Endothelial cell (in vitro differentiated cells): ENCODE measurements around the gene OR5B2. TPM values are rescaled to one million over a fixed set of nuclear protein-coding genes. Genes with fewer than 3 reads are reported as not detected.

ENCODE experiments used
- DNase-seq: peaks from one replicate; pipeline ENCODE4 v3.0.0; 2021; ENCODE audit warnings: low spot score
- H3K27ac Mint-ChIP-seq: one replicate; pipeline ENCODE4 v1.8.0; 2021; ENCODE audit warnings: mixed read lengths, inconsistent platforms; ENCODE audit not compliant: unreplicated experiment
- H3K27me3 Mint-ChIP-seq: one replicate; pipeline ENCODE4 v1.8.0; 2021; ENCODE audit warnings: mild to moderate bottlenecking, moderate library complexity, mixed read lengths, inconsistent platforms; ENCODE audit not compliant: unreplicated experiment
- H3K36me3 Mint-ChIP-seq: one replicate; pipeline ENCODE4 v1.8.0; 2021; ENCODE audit warnings: mild to moderate bottlenecking, low read depth, mixed read lengths, inconsistent platforms; ENCODE audit not compliant: unreplicated experiment
- H3K4me1 Mint-ChIP-seq: one replicate; pipeline ENCODE4 v1.8.0; 2021; ENCODE audit warnings: mild to moderate bottlenecking, mixed read lengths, inconsistent platforms; ENCODE audit not compliant: unreplicated experiment
- H3K4me3 Mint-ChIP-seq: one replicate; pipeline ENCODE4 v1.8.0; 2021; ENCODE audit warnings: mild to moderate bottlenecking, mixed read lengths, inconsistent platforms; ENCODE audit not compliant: unreplicated experiment
- H3K9me3 Mint-ChIP-seq: one replicate; pipeline ENCODE4 v1.8.0; 2021; ENCODE audit warnings: mixed read lengths, inconsistent platforms; ENCODE audit not compliant: unreplicated experiment
- total RNA-seq: library from RNA; stranded (reverse); fragmentation: NEBNext Ultra II Directional; extraction: Animal tissue kit (Norgen Biotek cat#: 25700); gene quantifications from one replicate; pipeline ENCODE4 v1.2.1, GENCODE V29; 2021; ENCODE audit not compliant: unreplicated experiment
- TF ChIP-seq, protein P1 (sequence below): fragments of 200-600 bp; sonication (generic); IDR thresholded peaks from one replicate; pipeline ENCODE4 v1.5.0; 2021; ENCODE audit warnings: antibody characterized with exemption; ENCODE audit not compliant: unreplicated experiment

Gene OR5B2
- total RNA-seq, 1 donor from 2014 or later, result not detected

DNA sequence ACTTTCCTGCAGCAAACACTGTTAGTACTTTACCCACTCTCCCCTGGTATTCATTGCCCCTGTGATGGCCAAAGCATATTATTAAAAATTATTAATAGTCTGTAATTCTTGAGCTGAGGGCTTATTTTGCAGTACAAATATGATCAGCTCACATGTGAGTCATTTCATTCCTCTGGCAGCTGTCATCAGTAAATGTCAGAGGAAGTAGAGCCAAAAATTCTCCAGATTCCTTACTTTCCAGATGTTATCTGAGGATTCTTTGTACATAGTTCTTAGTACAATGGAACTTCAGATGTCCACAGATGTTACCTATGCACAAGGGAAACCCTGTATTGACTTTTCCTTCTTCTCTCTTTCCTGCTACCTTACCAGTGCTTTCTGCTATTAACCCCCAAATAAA lies 33.7 kb downstream of the OR5B2 start:
- Mint-ChIP-seq H3K27ac (no peak overlapping the region), H3K9me3 (no peaks in the 10 kb centered on the region)
- DNase-seq, result no peak

DNA sequence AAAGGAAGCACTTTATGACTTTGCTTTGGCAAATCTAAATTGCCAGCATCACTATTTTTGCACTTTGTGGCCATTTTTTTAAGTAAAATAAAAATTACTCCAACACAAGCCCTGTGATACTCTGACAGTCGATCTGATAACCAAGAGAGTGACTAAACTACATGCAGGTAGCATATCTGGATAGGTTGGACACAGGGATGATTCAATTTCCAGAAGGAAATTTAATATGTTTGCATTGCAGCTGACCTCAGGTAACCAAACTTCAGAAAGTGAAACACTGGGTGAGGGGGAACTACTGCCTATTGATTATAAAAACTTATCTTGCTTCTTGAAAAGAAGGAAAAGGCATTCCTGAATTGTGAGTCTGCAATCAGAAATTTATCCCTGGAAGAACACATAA lies 35.2 kb downstream of the OR5B2 start:
- no peaks in the 10 kb centered on the region for H3K36me3 Mint-ChIP-seq
- H3K9me3 Mint-ChIP-seq, result no peaks in the 10 kb centered on the region
- H3K27me3 Mint-ChIP-seq, result peaks cover 1% of the 10 kb centered on the region
- H3K4me1 Mint-ChIP-seq, result no peaks in the 10 kb centered on the region
- H3K4me3 Mint-ChIP-seq, result no peak overlapping the region
- DNase-seq, result no peak
- TF ChIP-seq, protein P1, sequence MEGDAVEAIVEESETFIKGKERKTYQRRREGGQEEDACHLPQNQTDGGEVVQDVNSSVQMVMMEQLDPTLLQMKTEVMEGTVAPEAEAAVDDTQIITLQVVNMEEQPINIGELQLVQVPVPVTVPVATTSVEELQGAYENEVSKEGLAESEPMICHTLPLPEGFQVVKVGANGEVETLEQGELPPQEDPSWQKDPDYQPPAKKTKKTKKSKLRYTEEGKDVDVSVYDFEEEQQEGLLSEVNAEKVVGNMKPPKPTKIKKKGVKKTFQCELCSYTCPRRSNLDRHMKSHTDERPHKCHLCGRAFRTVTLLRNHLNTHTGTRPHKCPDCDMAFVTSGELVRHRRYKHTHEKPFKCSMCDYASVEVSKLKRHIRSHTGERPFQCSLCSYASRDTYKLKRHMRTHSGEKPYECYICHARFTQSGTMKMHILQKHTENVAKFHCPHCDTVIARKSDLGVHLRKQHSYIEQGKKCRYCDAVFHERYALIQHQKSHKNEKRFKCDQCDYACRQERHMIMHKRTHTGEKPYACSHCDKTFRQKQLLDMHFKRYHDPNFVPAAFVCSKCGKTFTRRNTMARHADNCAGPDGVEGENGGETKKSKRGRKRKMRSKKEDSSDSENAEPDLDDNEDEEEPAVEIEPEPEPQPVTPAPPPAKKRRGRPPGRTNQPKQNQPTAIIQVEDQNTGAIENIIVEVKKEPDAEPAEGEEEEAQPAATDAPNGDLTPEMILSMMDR, result no peak
- H3K27ac Mint-ChIP-seq, result no peak overlapping the region

More for the DNA sequence above, 33.7 kb downstream of the OR5B2 start:
- TF ChIP-seq, protein P1, result no peak
- Mint-ChIP-seq H3K36me3 (no peaks in the 10 kb centered on the region), H3K4me3 (no peak overlapping the region), H3K27me3 (peaks cover 1% of the 10 kb centered on the region), H3K4me1 (no peaks in the 10 kb centered on the region)

GRCh38 chr11:58391879-58392278 lies 36.0 kb downstream of the OR5B2 start:
- peaks cover 1% of the 10 kb centered on the region for H3K27me3 Mint-ChIP-seq
- no peak overlapping the region for H3K4me3 Mint-ChIP-seq
- no peaks in the 10 kb centered on the region for H3K4me1 Mint-ChIP-seq
- DNase-seq, result no peak
- no peak overlapping the region for H3K27ac Mint-ChIP-seq
- no peaks in the 10 kb centered on the region for H3K9me3 Mint-ChIP-seq
- no peaks in the 10 kb centered on the region for H3K36me3 Mint-ChIP-seq
- TF ChIP-seq, protein P1, result no peak

DNA sequence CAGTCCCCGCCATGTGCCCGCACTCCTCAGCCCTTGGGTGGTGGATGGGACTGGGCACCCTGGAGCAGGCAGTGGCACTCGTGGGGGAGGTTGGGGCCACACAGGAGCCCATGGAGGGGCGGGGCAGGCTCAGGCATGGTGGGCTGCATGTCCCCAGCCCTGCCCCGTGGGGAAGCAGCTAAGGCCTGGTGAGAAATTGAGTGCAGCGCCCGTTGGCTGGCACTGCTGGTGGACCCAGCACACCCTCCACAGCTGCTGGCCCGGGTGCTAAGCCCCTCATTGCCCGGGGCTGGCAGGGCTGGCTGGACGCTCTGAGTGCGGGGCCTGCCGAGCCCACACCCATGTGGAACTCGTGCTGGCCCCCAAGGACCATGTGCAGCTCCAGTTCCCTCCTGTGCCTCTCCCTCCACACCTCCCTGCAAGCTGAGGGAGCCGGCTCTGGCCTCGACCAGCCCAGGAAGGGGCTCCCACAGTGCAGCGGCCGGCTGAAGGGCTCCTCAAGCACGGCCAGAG lies 37.3 kb downstream of the OR5B2 start:
- DNase-seq, result no peak
- Mint-ChIP-seq H3K36me3 (no peaks in the 10 kb centered on the region), H3K27ac (no peak overlapping the region), H3K4me1 (no peaks in the 10 kb centered on the region), H3K27me3 (peaks cover 1% of the 10 kb centered on the region), H3K9me3 (no peaks in the 10 kb centered on the region), H3K4me3 (no peak overlapping the region)
- TF ChIP-seq, protein P1, result no peak

Other genes starting within 250 kb of the OR5B2 start
- not detected for gene OR9Q2, start 239.1 kb downstream of the OR5B2 start, total RNA-seq
- gene OR1S2, start 224.0 kb downstream of the OR5B2 start, total RNA-seq, result not detected
- not detected for gene OR1S1, start 215.4 kb downstream of the OR5B2 start, total RNA-seq
- not detected for gene OR10Q1, start 199.2 kb downstream of the OR5B2 start, total RNA-seq
- not detected for gene OR10W1, start 159.9 kb downstream of the OR5B2 start, total RNA-seq
- gene OR5B17, start 69.1 kb downstream of the OR5B2 start, total RNA-seq, result not detected
- gene OR5B3, start 21.2 kb downstream of the OR5B2 start, total RNA-seq, result not detected
- not detected for gene OR5B12, start 14.1 kb upstream of the OR5B2 start, total RNA-seq
- gene OR5B21, start 80.0 kb upstream of the OR5B2 start, total RNA-seq, result not detected
- gene LPXN, start 147.7 kb upstream of the OR5B2 start, total RNA-seq, result 5.0 TPM
- 28.4 TPM for gene ZFP91, start 150.9 kb upstream of the OR5B2 start, total RNA-seq
- gene CNTF, start 194.5 kb upstream of the OR5B2 start, total RNA-seq, result 1.6 TPM